HepG2 (cell line): ENCODE data around the gene FANCE. TPM values are rescaled to one million over a fixed set of nuclear protein-coding genes. Genes with fewer than 3 reads are reported as not detected.
A peak's percentile ranks its signal among the peaks of the same experiment; 100 is the strongest.

Source experiments
- FOSL1 ChIP-seq: sonication (generic); formaldehyde crosslinking; IDR thresholded peaks from 2 replicates; pipeline ENCODE4 v1.9.0; 2021; ENCODE audit warnings: missing genetic modification reagents, borderline replicate concordance
- HDAC2 ChIP-seq: sonication (generic); formaldehyde crosslinking; IDR thresholded peaks from 2 replicates; pipeline ENCODE4 v1.4.0; 2020; ENCODE audit warnings: missing genetic modification reagents
- KLF16 ChIP-seq, 2 experiments: sonication (generic) in 1 of 2; formaldehyde crosslinking in 1 of 2; IDR thresholded peaks; 2 replicates each; pipeline versions ENCODE4 v1.6.1 to v1.8.0; 2016 to 2023; ENCODE audit warnings: missing genetic modification reagents in 2 of 2, missing compliant biosample characterization in 1 of 2
- MATR3 ChIP-seq: sonication (generic); formaldehyde crosslinking; IDR thresholded peaks from 2 replicates; pipeline ENCODE4 v1.4.0; 2020; ENCODE audit warnings: missing genetic modification reagents
- MXD4 ChIP-seq: IDR thresholded peaks from 2 replicates; pipeline ENCODE4 v1.6.1; 2016; ENCODE audit warnings: mild to moderate bottlenecking, missing biosample characterization, missing genetic modification reagents
- MYNN ChIP-seq: sonication (generic); formaldehyde crosslinking; IDR thresholded peaks from 2 replicates; pipeline ENCODE4 v1.4.0; 2020; ENCODE audit warnings: mild to moderate bottlenecking, low read depth, missing genetic modification reagents
- RFX3 ChIP-seq: IDR thresholded peaks from 2 replicates; pipeline ENCODE4 v1.6.1; 2016; ENCODE audit warnings: missing biosample characterization, missing genetic modification reagents
- SMC3 ChIP-seq: IDR thresholded peaks from 2 replicates; pipeline ENCODE4 v1.6.1; 2011; ENCODE audit warnings: low read length, improper control_type of control experiment
- SP140L ChIP-seq: sonication (generic); formaldehyde crosslinking; IDR thresholded peaks from 2 replicates; pipeline ENCODE4 v1.4.0; 2020; ENCODE audit warnings: missing genetic modification reagents, borderline replicate concordance
- TOE1 ChIP-seq: sonication (generic); formaldehyde crosslinking; IDR thresholded peaks from 2 replicates; pipeline ENCODE4 v1.4.0; 2020; ENCODE audit warnings: mild to moderate bottlenecking, missing genetic modification reagents
- ZBTB7B ChIP-seq: sonication (generic); formaldehyde crosslinking; IDR thresholded peaks from 2 replicates; pipeline ENCODE4 v1.4.0; 2020; ENCODE audit warnings: missing genetic modification reagents
- ZKSCAN8 ChIP-seq: IDR thresholded peaks from 2 replicates; pipeline ENCODE4 v1.6.1; 2016; ENCODE audit warnings: borderline replicate concordance, missing genetic modification reagents, missing compliant biosample characterization
- ZNF451 ChIP-seq: sonication (generic); formaldehyde crosslinking; IDR thresholded peaks from 2 replicates; pipeline ENCODE4 v1.5.0; 2020; ENCODE audit warnings: mild to moderate bottlenecking, missing genetic modification reagents
- ZNF468 ChIP-seq: sonication (generic); formaldehyde crosslinking; IDR thresholded peaks from 2 replicates; pipeline ENCODE4 v1.8.0; 2022; ENCODE audit warnings: mild to moderate bottlenecking, moderate library complexity, missing genetic modification reagents
- ZNF562 ChIP-seq: sonication (generic); formaldehyde crosslinking; IDR thresholded peaks from 2 replicates; pipeline ENCODE4 v1.8.0; 2022; ENCODE audit warnings: missing genetic modification reagents, borderline replicate concordance
- ZNF614 ChIP-seq: IDR thresholded peaks from 2 replicates; pipeline ENCODE4 v1.6.1; 2018; ENCODE audit warnings: missing biosample characterization, missing genetic modification reagents, inconsistent platforms, borderline replicate concordance
- ZNF709 ChIP-seq: sonication (generic); formaldehyde crosslinking; IDR thresholded peaks from 2 replicates; pipeline ENCODE4 v1.5.0; 2020; ENCODE audit warnings: mild to moderate bottlenecking, missing genetic modification reagents
- ZNF737 ChIP-seq: sonication (generic); formaldehyde crosslinking; IDR thresholded peaks from 2 replicates; pipeline ENCODE4 v1.5.0; 2020; ENCODE audit warnings: missing genetic modification reagents, mild to moderate bottlenecking, borderline replicate concordance
- ZNF781 ChIP-seq: sonication (generic); formaldehyde crosslinking; IDR thresholded peaks from 2 replicates; pipeline ENCODE4 v1.5.1; 2020; ENCODE audit warnings: borderline replicate concordance, mild to moderate bottlenecking, missing genetic modification reagents; ENCODE audit errors: not compliant biosample characterization
- ZNF782 ChIP-seq: sonication (generic); formaldehyde crosslinking; IDR thresholded peaks from 2 replicates; pipeline ENCODE4 v1.4.0; 2020; ENCODE audit warnings: missing genetic modification reagents, mild to moderate bottlenecking, borderline replicate concordance
- ZNF816 ChIP-seq: sonication (generic); formaldehyde crosslinking; IDR thresholded peaks from 2 replicates; pipeline ENCODE4 v1.8.0; 2022; ENCODE audit warnings: missing genetic modification reagents, mild to moderate bottlenecking, borderline replicate concordance
- polyA plus RNA-seq, 8 experiments: library from polyadenylated mRNA; depleted of rRNA in 3 of 8; stranded (reverse) in 7 of 8; unstranded in 1 of 8; fragments of >200 nt; fragmentation: Illumina TruSeq in 4 of 8; extraction: Trizol in 4 of 8; gene quantifications; 2 replicates each; pipeline versions ENCODE4 v1.2.1 to v1.2.3, GENCODE V29; 2011 to 2016; ENCODE audit warnings: low read depth in 4 of 8, missing spikeins in 1 of 8, mixed read lengths in 1 of 8; ENCODE audit not compliant: insufficient read depth in 1 of 8
- total RNA-seq, 5 experiments: library from RNA; depleted of rRNA; stranded (reverse); fragments of >200 nt; fragmentation: Illumina TruSeq; extraction: Trizol; gene quantifications; 2 replicates each; pipeline ENCODE4 v1.2.3, GENCODE V29; 2016; ENCODE audit warnings: low read depth in 1 of 5
- TF ChIP-seq, protein P1 (sequence below): fragments of 450-650 bp; IDR thresholded peaks from 2 replicates; pipeline ENCODE4 v1.6.1; 2017
- TF ChIP-seq, protein P2 (sequence below): sonication (generic); formaldehyde crosslinking; IDR thresholded peaks from 2 replicates; pipeline ENCODE4 v1.4.0; 2020; ENCODE audit warnings: missing genetic modification reagents, borderline replicate concordance

FANCE gene
- total and polyA plus RNA-seq, 2 of the 13 experiments (the other 11 are each of a cell fraction or from before 2014, with no cell fraction given): 7.1 to 11.2 TPM

DNA sequence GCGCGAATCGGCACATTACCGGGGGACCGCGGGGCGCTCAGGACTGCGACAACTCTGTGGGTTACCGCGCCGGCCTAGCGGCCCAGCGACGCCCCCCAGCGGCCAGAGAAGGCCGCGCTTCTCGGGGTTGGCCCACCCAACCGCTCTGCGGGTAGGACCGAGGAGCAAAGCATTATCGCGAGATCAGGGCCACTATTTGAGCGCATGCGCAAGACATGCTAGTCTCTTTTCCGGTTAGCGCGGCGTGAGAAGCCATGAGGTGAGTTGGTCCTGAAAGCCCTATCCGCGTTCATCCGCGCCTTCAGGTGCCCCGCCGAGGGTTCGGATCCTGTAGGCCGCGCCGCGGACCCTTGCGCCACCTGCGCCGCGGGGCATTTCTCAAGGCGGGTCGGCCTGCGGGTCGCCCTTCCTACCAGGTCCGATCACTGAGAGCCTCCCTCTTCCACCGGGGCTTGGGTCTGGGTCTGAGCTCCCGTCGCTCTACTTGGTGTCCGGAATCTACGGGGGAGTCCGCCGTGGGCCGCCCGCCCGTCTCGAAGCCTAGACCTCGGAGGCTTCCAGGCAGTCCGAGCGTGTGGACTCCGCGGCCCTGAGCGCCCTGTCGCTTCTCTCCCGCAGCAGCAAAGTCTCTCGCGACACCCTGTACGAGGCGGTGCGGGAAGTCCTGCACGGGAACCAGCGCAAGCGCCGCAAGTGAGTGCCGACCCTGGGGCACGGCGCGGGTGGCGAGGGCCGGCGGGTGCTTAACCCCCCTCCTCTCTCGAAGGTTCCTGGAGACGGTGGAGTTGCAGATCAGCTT, 16.2 kb downstream of the FANCE start, which contains the start of gene RPL10A (continued):
- TF ChIP-seq, protein P1, sequence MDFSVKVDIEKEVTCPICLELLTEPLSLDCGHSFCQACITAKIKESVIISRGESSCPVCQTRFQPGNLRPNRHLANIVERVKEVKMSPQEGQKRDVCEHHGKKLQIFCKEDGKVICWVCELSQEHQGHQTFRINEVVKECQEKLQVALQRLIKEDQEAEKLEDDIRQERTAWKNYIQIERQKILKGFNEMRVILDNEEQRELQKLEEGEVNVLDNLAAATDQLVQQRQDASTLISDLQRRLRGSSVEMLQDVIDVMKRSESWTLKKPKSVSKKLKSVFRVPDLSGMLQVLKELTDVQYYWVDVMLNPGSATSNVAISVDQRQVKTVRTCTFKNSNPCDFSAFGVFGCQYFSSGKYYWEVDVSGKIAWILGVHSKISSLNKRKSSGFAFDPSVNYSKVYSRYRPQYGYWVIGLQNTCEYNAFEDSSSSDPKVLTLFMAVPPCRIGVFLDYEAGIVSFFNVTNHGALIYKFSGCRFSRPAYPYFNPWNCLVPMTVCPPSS: no peak
- TF ChIP-seq ZNF816 (CRISPR knock-in tag) (peak; percentile 53; the same call in 1 of the 2 replicates), KLF16 (CRISPR knock-in tag; IDR thresholded peaks at IDR 0.05) (peak; percentile 82 to 98), FOSL1 (0 out of 2 replicates have a peak, but pooled peaks have one; percentile 25), ZKSCAN8 (peak; percentile 84; the same call in 1 of the 2 replicates), ZNF451 (CRISPR knock-in tag) (peak; percentile 93), MYNN (CRISPR knock-in tag) (peak; percentile 82; the same call in 1 of the 2 replicates), ZNF709 (CRISPR knock-in tag) (peak; percentile 96), MXD4 (CRISPR knock-in tag) (peak; percentile 95), MATR3 (CRISPR knock-in tag) (no peak), HDAC2 (CRISPR knock-in tag) (peak; percentile 83), ZNF782 (CRISPR knock-in tag) (peak; percentile 96; the same call in 1 of the 2 replicates), ZNF737 (CRISPR knock-in tag) (peak; percentile 82), RFX3 (no peak), TOE1 (peak; percentile 81; the same call in 1 of the 2 replicates), ZNF781 (CRISPR knock-in tag) (peak; percentile 99), ZNF614 (CRISPR knock-in tag) (peak; percentile 98), ZNF468 (CRISPR knock-in tag) (0 out of 2 replicates have a peak, but pooled peaks have one; percentile 60), SMC3 (peak; percentile 35; the same call in 1 of the 2 replicates), ZNF562 (no peak), SP140L (no peak), ZBTB7B (CRISPR knock-in tag) (peak; percentile 88)
- TF ChIP-seq, protein P2, sequence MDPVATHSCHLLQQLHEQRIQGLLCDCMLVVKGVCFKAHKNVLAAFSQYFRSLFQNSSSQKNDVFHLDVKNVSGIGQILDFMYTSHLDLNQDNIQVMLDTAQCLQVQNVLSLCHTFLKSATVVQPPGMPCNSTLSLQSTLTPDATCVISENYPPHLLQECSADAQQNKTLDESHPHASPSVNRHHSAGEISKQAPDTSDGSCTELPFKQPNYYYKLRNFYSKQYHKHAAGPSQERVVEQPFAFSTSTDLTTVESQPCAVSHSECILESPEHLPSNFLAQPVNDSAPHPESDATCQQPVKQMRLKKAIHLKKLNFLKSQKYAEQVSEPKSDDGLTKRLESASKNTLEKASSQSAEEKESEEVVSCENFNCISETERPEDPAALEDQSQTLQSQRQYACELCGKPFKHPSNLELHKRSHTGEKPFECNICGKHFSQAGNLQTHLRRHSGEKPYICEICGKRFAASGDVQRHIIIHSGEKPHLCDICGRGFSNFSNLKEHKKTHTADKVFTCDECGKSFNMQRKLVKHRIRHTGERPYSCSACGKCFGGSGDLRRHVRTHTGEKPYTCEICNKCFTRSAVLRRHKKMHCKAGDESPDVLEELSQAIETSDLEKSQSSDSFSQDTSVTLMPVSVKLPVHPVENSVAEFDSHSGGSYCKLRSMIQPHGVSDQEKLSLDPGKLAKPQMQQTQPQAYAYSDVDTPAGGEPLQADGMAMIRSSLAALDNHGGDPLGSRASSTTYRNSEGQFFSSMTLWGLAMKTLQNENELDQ (CRISPR knock-in tag): no peak
